NB4 (cell line): ENCODE data around the gene OR14A2.
"Not testable (repeated sequence)": the region's sequence is repeated elsewhere in the genome, so short reads cannot be mapped to it uniquely, and the experiment has no call there.

ENCODE experiments used
- CTCF ChIP-seq: IDR thresholded peaks from one replicate; pipeline ENCODE4 v1.5.1; 2012; ENCODE audit warnings: low read depth, low read length
- POLR2A ChIP-seq: IDR thresholded peaks from 2 replicates; pipeline ENCODE4 v1.6.1; 2011; ENCODE audit warnings: mild to moderate bottlenecking; ENCODE audit not compliant: insufficient read length; ENCODE audit errors: extremely low read depth

- TF ChIP-seq CTCF, POLR2A: not testable (repeated sequence)
These were observed 6.4 kb upstream of the OR14A2 start for GRCh38 chr1:247754311-247754710.
